ENCODE measurements around the gene THSD1. TPM values are rescaled to one million over a fixed set of nuclear protein-coding genes. Genes with fewer than 3 reads are reported as not detected.
"Not testable (repeated sequence)": the region's sequence is repeated elsewhere in the genome, so short reads cannot be mapped to it uniquely, and the experiment has no call there.

Gene THSD1
- total RNA-seq, 2 experiments from 2014 or later: 0.07 TPM; not detected in 1

- intact Hi-C loops (cut with micrococcal nuclease): no loop called here
Observed at GRCh38 chr13:52447354-52447753, 41.4 kb upstream of the THSD1 start.

DNA sequence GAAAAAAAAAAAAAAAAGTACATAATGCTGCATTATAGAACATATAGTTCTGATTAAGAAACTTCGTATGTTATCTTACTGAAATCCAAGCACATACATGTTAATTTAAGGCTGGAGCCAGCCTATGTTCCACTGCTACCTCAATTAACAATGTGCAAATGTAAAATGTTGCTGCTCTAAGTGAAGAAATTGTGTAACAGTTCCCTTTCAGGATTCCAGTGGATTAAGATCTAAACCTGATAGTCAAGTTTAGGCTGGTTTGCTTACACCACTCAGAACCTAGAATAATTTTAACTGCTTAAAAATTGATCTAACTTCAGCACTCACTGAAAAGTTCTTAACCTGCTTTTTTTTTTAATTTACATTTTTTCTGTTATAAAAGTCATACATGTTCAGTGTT lies 40.3 kb upstream of the THSD1 start:
- no peak for DNase-seq
- intact Hi-C loops (cut with micrococcal nuclease): no loop called here
- H3K4me1 Mint-ChIP-seq (ENCODE audit: low read depth): peaks cover 21% of the 10 kb centered on the region
- no peak overlapping the region for H3K27ac Mint-ChIP-seq
- no peak overlapping the region for H3K4me3 Mint-ChIP-seq
- H3K27me3 Mint-ChIP-seq (ENCODE audit: low read depth): no peaks in the 10 kb centered on the region
- no peaks in the 10 kb centered on the region for H3K9me3 Mint-ChIP-seq
- peaks cover 5% of the 10 kb centered on the region for H3K36me3 Mint-ChIP-seq (ENCODE audit: low read depth)
- CTCF ChIA-PET: interaction anchor here (0.7 kb wide), 1 partner anchor 325 kb away, joined by 3 read pairs; no protein-coding TSS in a partner anchor

More at GRCh38 chr13:52447354-52447753, 41.4 kb upstream of the THSD1 start:
- no peak overlapping the region for H3K4me3 Mint-ChIP-seq
- no peaks in the 10 kb centered on the region for H3K9me3 Mint-ChIP-seq
- H3K27ac Mint-ChIP-seq: no peak overlapping the region
- H3K36me3 Mint-ChIP-seq (ENCODE audit: low read depth): peaks cover 3% of the 10 kb centered on the region
- peak; percentile 26 for DNase-seq
- H3K27me3 Mint-ChIP-seq (ENCODE audit: low read depth): no peaks in the 10 kb centered on the region
- CTCF ChIA-PET: interaction anchor here (0.5 to 2.0 kb wide), 8 partner anchors 17 to 832 kb away, joined by 3 to 6 read pairs (median 3); no protein-coding TSS in a partner anchor
- H3K4me1 Mint-ChIP-seq (ENCODE audit: low read depth): peaks cover 21% of the 10 kb centered on the region

- H3K4me3 Mint-ChIP-seq: no peak overlapping the region
Observed at GRCh38 chr13:52432456-52432855, 26.5 kb upstream of the THSD1 start.

DNA sequence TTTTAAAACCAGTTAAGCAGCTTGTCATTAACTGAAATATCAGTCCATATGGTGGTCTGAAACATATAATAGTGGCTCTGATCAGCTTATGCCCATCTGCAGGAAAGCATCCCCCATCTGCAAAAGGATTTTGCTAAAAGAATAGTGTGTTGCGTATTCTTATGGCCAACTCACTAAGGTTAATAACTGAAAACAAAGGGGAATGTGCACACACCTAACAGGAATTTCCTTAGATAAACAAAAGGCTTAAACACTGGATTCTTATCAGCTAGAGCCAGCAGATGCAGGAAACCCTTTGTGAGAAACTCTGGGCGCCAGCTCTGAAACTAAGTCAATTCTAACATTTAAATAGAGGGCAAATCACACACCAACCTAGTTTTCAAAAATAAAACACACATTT lies 22.3 kb upstream of the THSD1 start:
- no peaks in the 10 kb centered on the region for H3K4me1 Mint-ChIP-seq (ENCODE audit: low read depth)
- H3K4me3 Mint-ChIP-seq: no peak overlapping the region
- H3K27ac Mint-ChIP-seq: no peak overlapping the region
- CTCF ChIA-PET: interaction anchor here (1.3 kb wide), 1 partner anchor 21 kb away, joined by 4 read pairs; no protein-coding TSS in a partner anchor
- DNase-seq: no peak
- peaks cover 20% of the 10 kb centered on the region for H3K36me3 Mint-ChIP-seq (ENCODE audit: low read depth)
- H3K9me3 Mint-ChIP-seq: no peaks in the 10 kb centered on the region
- intact Hi-C loops (cut with micrococcal nuclease): no loop called here
- H3K27me3 Mint-ChIP-seq (ENCODE audit: low read depth): no peaks in the 10 kb centered on the region

More at GRCh38 chr13:52432456-52432855, 26.5 kb upstream of the THSD1 start:
- H3K9me3 Mint-ChIP-seq: no peaks in the 10 kb centered on the region
- intact Hi-C loops (cut with micrococcal nuclease): no loop called here
- H3K27me3 Mint-ChIP-seq (ENCODE audit: low read depth): no peaks in the 10 kb centered on the region
- H3K36me3 Mint-ChIP-seq (ENCODE audit: low read depth): peaks cover 32% of the 10 kb centered on the region
- CTCF ChIA-PET: interaction anchor here (0.6 to 2.1 kb wide), 2 partner anchors 17 to 88 kb away, joined by 3 to 7 read pairs; partner anchors contain the start of gene VPS36
- H3K4me1 Mint-ChIP-seq (ENCODE audit: low read depth): no peaks in the 10 kb centered on the region
- no peak overlapping the region for H3K27ac Mint-ChIP-seq
- no peak for DNase-seq

DNA sequence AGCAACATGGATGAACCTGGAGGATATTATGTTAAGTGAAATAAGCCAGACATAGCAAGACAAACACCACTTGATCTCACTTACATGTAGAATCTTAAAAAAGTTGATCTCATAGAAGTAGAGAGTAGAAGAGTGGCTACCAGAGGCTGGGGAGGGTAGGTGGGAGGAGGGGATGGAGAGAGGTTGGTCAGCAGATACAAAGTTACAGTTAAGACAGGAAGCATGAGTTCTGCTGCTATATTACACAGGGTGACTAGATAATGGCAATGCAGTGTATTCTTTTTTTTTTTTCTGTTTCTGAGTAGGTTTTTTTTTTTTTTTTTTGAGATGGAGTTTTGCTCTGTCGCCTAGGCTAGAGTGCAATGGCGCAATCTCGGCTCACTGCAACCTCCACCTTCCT lies 15.2 kb upstream of the THSD1 start:
- Mint-ChIP-seq H3K9me3 (no peaks in the 10 kb centered on the region), H3K27ac (no peak overlapping the region), H3K4me3 (no peak overlapping the region), H3K4me1 (ENCODE audit: low read depth) (no peaks in the 10 kb centered on the region), H3K36me3 (ENCODE audit: low read depth) (peaks cover 38% of the 10 kb centered on the region), H3K27me3 (ENCODE audit: low read depth) (no peaks in the 10 kb centered on the region)
- DNase-seq: no peak
- CTCF ChIA-PET: no interaction called here
- intact Hi-C loops (cut with micrococcal nuclease): no loop called here

DNA sequence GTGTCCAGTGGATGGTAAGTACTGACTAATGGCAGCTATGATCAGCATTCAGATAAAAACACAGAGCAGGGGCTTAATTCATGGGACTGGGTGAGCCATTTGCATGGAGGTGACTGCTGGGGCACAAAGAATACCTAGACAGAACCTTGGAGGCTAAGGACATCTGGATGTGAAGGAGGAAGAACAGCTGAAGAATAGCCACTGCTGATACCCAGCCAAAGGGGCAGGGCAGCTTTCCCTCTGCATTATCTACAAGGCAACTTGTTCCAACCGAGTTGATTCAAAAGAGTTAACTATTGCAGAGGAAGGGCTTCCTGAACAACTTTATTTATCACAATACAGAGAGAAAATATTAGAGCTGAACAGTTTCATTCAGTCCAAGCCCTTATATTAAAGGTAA lies 13.1 kb upstream of the THSD1 start:
- Mint-ChIP-seq H3K27me3 (ENCODE audit: low read depth) (no peaks in the 10 kb centered on the region), H3K4me1 (ENCODE audit: low read depth) (no peaks in the 10 kb centered on the region), H3K9me3 (no peaks in the 10 kb centered on the region), H3K36me3 (ENCODE audit: low read depth) (peaks cover 41% of the 10 kb centered on the region), H3K4me3 (no peak overlapping the region), H3K27ac (no peak overlapping the region)
- CTCF ChIA-PET: no interaction called here
- intact Hi-C loops (cut with micrococcal nuclease): no loop called here
- no peak for DNase-seq

DNA sequence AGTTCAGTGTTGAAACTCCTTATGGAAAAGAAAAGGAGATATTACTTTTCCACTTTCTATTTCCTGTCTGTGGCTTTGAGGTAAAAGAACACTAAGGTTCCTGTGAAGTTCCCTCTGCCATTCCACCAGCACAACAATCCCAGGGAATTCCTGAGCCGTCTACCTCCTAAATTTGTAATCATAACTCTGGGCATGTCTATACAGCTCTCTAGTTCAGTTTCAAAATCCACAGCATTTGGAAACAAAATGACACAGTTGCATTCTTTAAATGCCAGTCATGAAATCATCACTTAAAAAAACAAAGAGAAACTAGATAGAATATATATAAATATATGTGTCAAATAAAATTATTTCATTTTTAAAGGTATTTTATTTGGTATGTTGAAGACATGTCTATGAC lies 9.0 kb upstream of the THSD1 start:
- no peak for DNase-seq
- H3K4me3 Mint-ChIP-seq: no peak overlapping the region
- peak overlapping the region; percentile 46 for H3K27ac Mint-ChIP-seq
- H3K9me3 Mint-ChIP-seq: no peaks in the 10 kb centered on the region
- no peaks in the 10 kb centered on the region for H3K27me3 Mint-ChIP-seq (ENCODE audit: low read depth)
- no peaks in the 10 kb centered on the region for H3K4me1 Mint-ChIP-seq (ENCODE audit: low read depth)
- intact Hi-C loops (cut with micrococcal nuclease): no loop called here
- H3K36me3 Mint-ChIP-seq (ENCODE audit: low read depth): peaks cover 37% of the 10 kb centered on the region
- CTCF ChIA-PET: no interaction called here

DNA sequence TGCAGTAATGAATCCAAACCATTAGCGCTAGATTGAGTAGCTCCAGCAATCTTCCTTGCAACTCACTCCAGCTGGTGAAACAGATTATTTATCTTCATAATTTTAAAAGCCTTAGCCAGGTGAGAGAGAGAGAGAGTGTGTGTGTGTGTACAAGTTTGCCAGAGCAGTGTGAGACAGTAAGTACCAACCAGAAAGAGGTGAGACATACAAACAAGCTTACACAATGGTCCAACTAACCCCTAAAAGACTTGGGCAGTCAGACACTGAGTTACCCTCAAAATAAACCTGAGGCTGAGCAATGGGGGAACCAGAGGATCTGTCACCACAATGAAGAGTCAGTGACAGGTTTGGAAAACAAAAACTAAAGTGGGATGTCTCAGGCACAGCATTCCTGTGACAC lies 8.1 kb upstream of the THSD1 start:
- no peaks in the 10 kb centered on the region for H3K4me1 Mint-ChIP-seq (ENCODE audit: low read depth)
- no peaks in the 10 kb centered on the region for H3K9me3 Mint-ChIP-seq
- intact Hi-C loops (cut with micrococcal nuclease): no loop called here
- no peak overlapping the region for H3K4me3 Mint-ChIP-seq
- H3K27me3 Mint-ChIP-seq (ENCODE audit: low read depth): no peaks in the 10 kb centered on the region
- CTCF ChIA-PET: interaction anchor here (1.1 kb wide), 1 partner anchor 37 kb away, joined by 3 read pairs; no protein-coding TSS in a partner anchor
- no peak for DNase-seq
- H3K36me3 Mint-ChIP-seq (ENCODE audit: low read depth): peaks cover 31% of the 10 kb centered on the region
- H3K27ac Mint-ChIP-seq: no peak overlapping the region

DNA sequence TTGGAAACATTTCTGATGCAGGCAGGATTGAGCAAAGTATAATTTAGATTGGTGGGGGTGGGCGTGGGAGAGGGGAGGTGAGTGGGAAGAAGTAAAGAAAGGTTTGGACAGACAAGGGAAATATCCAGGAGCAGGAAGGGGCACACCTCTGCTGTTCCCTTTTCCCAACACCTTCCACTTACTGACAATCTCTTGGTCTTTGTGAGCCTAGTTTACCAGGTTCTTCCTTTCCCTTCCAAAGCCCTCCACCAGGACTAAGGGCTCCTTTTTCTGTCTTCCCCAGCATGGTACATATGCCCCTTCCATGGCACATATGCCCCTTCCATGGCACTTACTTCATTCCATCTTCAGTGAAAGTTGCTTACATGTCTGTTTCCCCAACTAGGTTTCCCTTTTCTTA lies 6.2 kb upstream of the THSD1 start:
- H3K4me3 Mint-ChIP-seq: no peak overlapping the region
- CTCF ChIA-PET: no interaction called here
- peaks cover 21% of the 10 kb centered on the region for H3K36me3 Mint-ChIP-seq (ENCODE audit: low read depth)

GRCh38 chr13:52411629-52412028 lies 5.7 kb upstream of the THSD1 start:
- Mint-ChIP-seq H3K4me3 (no peak overlapping the region), H3K9me3 (no peaks in the 10 kb centered on the region), H3K36me3 (ENCODE audit: low read depth) (peaks cover 17% of the 10 kb centered on the region), H3K4me1 (ENCODE audit: low read depth) (no peaks in the 10 kb centered on the region), H3K27ac (no peak overlapping the region), H3K27me3 (ENCODE audit: low read depth) (peaks cover under 1% of the 10 kb centered on the region)
- intact Hi-C loops (cut with micrococcal nuclease): no loop called here
- no peak for DNase-seq
- CTCF ChIA-PET: no interaction called here

More for the DNA sequence above, 6.2 kb upstream of the THSD1 start:
- Mint-ChIP-seq H3K9me3 (no peaks in the 10 kb centered on the region), H3K4me1 (ENCODE audit: low read depth) (no peaks in the 10 kb centered on the region), H3K27ac (no peak overlapping the region), H3K27me3 (ENCODE audit: low read depth) (no peaks in the 10 kb centered on the region)
- DNase-seq: no peak
- intact Hi-C loops (cut with micrococcal nuclease): no loop called here

DNA sequence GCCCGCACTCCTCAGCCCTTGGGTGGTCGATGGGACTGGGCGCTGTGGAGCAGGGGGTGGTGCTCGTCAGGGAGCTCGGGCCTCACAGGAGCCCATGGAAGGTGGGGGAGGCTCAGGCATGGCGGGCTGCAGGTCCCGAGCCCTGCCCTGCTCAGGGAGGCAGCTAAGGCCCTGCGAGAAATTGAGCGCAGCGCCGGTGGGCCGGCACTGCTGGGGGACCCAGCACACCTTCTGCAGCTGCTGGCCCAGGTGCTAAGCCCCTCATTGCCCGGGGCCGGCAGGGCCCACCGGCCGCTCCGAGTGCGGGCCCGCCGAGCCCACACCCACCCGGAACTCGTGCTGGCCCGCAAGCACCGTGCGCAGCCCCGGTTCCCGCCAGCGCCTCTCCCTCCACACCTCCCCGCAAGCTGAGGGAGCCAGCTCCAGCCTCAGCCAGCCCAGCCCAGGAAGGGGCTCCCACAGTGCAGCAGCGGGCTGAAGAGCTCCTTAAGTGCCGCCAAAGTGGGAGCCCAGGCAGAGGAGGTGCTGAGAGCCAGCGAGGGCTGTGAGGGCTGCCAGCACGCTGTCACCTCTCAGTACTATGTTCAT lies 2.2 kb upstream of the THSD1 start:
- Mint-ChIP-seq H3K27me3 (ENCODE audit: low read depth) (peaks cover 17% of the 10 kb centered on the region), H3K4me1 (ENCODE audit: low read depth) (peaks cover 17% of the 10 kb centered on the region)
- H3K36me3 Mint-ChIP-seq (ENCODE audit: low read depth); intact Hi-C loops (cut with micrococcal nuclease); H3K4me3 Mint-ChIP-seq; H3K27ac Mint-ChIP-seq; DNase-seq; H3K9me3 Mint-ChIP-seq: not testable (repeated sequence)
- CTCF ChIA-PET: interaction anchor here (1.6 kb wide), 1 partner anchor 43 kb away, joined by 7 read pairs; the partner anchor contains the start of gene VPS36

DNA sequence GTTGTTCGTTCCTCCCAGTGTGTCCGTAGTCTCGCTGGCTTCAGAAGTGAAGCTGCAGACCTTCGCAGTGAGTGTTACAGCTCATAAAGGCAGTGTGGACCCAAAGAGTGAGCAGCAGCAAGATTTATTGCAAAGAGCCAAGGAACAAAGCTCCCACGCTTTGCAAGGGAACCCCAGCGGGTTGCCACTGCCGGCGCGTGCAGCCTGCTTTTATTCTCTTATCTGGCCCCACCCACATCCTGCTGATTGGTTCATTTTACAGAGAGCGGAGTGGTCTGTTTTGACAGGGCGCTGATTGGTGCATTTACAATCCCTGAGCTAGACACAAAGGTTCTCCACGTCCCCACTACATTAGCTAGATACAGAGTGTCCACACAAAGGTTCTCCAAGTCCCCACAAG lies 1.5 kb upstream of the THSD1 start:
- intact Hi-C loops (cut with micrococcal nuclease); DNase-seq; H3K27ac Mint-ChIP-seq; H3K4me3 Mint-ChIP-seq; H3K36me3 Mint-ChIP-seq (ENCODE audit: low read depth); H3K9me3 Mint-ChIP-seq: not testable (repeated sequence)
- H3K4me1 Mint-ChIP-seq (ENCODE audit: low read depth): peaks cover 17% of the 10 kb centered on the region
- H3K27me3 Mint-ChIP-seq (ENCODE audit: low read depth): peaks cover 22% of the 10 kb centered on the region
- CTCF ChIA-PET: interaction anchor here (1.6 kb wide), 1 partner anchor 44 kb away, joined by 7 read pairs; the partner anchor contains the start of gene VPS36

DNA sequence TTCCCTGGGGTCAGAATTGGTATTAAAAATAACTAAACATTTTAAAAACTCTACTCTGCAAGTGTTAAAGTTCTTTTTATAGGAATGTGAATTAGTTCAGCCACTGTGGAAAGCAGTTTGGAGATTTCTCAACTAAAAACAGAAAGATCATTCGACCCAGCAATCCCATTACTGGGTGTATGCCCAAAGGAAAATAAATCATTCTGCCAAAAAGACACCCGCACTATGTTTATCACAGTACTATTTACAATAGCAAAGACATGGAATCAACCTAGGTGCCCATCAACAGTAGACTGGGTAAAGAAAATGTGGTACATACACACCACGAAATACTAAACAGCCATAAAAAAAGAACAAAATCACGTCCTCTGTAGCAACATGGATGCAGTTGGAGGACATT lies 657 bp upstream of the THSD1 start:
- intact Hi-C loops (cut with micrococcal nuclease): no loop called here
- Mint-ChIP-seq H3K27me3 (ENCODE audit: low read depth) (peaks cover 29% of the 10 kb centered on the region), H3K36me3 (ENCODE audit: low read depth) (peaks cover 3% of the 10 kb centered on the region), H3K4me1 (ENCODE audit: low read depth) (peaks cover 17% of the 10 kb centered on the region), H3K9me3 (no peaks in the 10 kb centered on the region), H3K27ac (no peak overlapping the region), H3K4me3 (no peak overlapping the region)
- CTCF ChIA-PET: interaction anchor here (1.6 kb wide), 1 partner anchor 44 kb away, joined by 7 read pairs; the partner anchor contains the start of gene VPS36
- no peak for DNase-seq
